PC-3 (cell line): ENCODE measurements around the gene LRRC42. TPM values are rescaled to one million over a fixed set of nuclear protein-coding genes. Genes with fewer than 3 reads are reported as not detected.

Experiments
- ATAC-seq: fragments of 200-7000 bp; cut with Tn5 transposase; 2 replicates; pipeline ENCODE4 v1.9.1; 2020; ENCODE audit warnings: mild to moderate bottlenecking, moderate library complexity
- BruUV-seq: library from RNA; stranded (reverse); fragments of 400-500 nt; replicated peaks from 2 replicates; lab custom pipeline; 2021; lab: Mats Ljungman, UMichigan
- CTCF ChIA-PET: fragments of 300-600 bp; sonication (Branson Sonifier 250); formaldehyde crosslinking; loops from one replicate; lab custom pipeline; 2022; ENCODE audit warnings: antibody characterized with exemption; lab: Charles Lee
- POLR2A ChIA-PET: fragments of 300-600 bp; sonication (Branson Sonifier 250); formaldehyde crosslinking; loops from one replicate; lab custom pipeline; 2022; ENCODE audit warnings: antibody characterized with exemption; ENCODE audit not compliant: unreplicated experiment; lab: Charles Lee
- DNase-seq: peaks from one replicate; pipeline ENCODE4 v3.0.0-alpha.2; 2015
- H2AFZ ChIP-seq: fragments of 300-600 bp; sonication (generic); 2 replicates; pipeline ENCODE4 v1.6.0; 2016; ENCODE audit warnings: antibody characterized with exemption, low read length
- H3F3A ChIP-seq: fragments of 300-600 bp; sonication (generic); one replicate; pipeline ENCODE4 v1.6.0; 2017; ENCODE audit warnings: antibody characterized with exemption, low read length, control low read depth, mild to moderate bottlenecking; ENCODE audit not compliant: unreplicated experiment
- H3K27ac ChIP-seq: fragments of 300-600 bp; sonication (generic); 2 replicates; pipeline ENCODE4 v1.5.1; 2016; ENCODE audit warnings: mild to moderate bottlenecking, low read length
- H3K27me3 ChIP-seq: fragments of 300-600 bp; sonication (generic); 2 replicates; pipeline ENCODE4 v1.6.1; 2016; ENCODE audit warnings: low read length, mixed read lengths
- H3K36me3 ChIP-seq: fragments of 300-600 bp; sonication (generic); 2 replicates; pipeline ENCODE4 v1.6.1; 2016; ENCODE audit warnings: low read depth, mixed run types, low read length, mixed read lengths
- H3K4me1 ChIP-seq: fragments of 300-600 bp; sonication (generic); 2 replicates; pipeline ENCODE4 v1.5.1; 2016; ENCODE audit warnings: low read length; ENCODE audit not compliant: insufficient read depth
- H3K4me2 ChIP-seq: fragments of 300-600 bp; sonication (generic); 2 replicates; pipeline ENCODE4 v1.6.0; 2016; ENCODE audit warnings: low read length
- H3K4me3 ChIP-seq: fragments of 300-600 bp; sonication (generic); 2 replicates; pipeline ENCODE4 v1.5.1; 2016; ENCODE audit warnings: mild to moderate bottlenecking, low read length, mixed read lengths
- H3K79me2 ChIP-seq: fragments of 300-600 bp; sonication (generic); 2 replicates; pipeline ENCODE4 v1.6.1; 2017; ENCODE audit warnings: low read length, mixed read lengths
- H3K9ac ChIP-seq: fragments of 300-600 bp; sonication (generic); 2 replicates; pipeline ENCODE4 v1.6.0; 2016; ENCODE audit warnings: mild to moderate bottlenecking, low read length
- H3K9me2 ChIP-seq: fragments of 300-600 bp; sonication (generic); replicated peaks from 2 replicates; pipeline ENCODE4 v1.6.1; 2016; ENCODE audit warnings: mixed run types, low read length, mixed read lengths
- H3K9me3 ChIP-seq: fragments of 300-600 bp; sonication (generic); 2 replicates; pipeline ENCODE4 v1.6.1; 2016; ENCODE audit warnings: low read length, mixed read lengths
- H4K20me1 ChIP-seq: fragments of 300-600 bp; sonication (generic); 2 replicates; pipeline ENCODE4 v1.6.1; 2016; ENCODE audit warnings: low read length, mixed read lengths
- EZH2 ChIP-seq: fragments of 300-600 bp; sonication (generic); IDR thresholded peaks from one replicate; pipeline ENCODE4 v1.6.1; 2017; ENCODE audit warnings: antibody characterized with exemption, mild to moderate bottlenecking, low read length; ENCODE audit not compliant: unreplicated experiment
- EZH2phosphoT487 ChIP-seq: fragments of 300-600 bp; sonication (generic); IDR thresholded peaks from 2 replicates; pipeline ENCODE4 v1.6.1; 2018; ENCODE audit warnings: mild to moderate bottlenecking, antibody characterized with exemption, low read length, borderline replicate concordance
- intact Hi-C: fragments of 100-400 bp; cut with micrococcal nuclease; formaldehyde crosslinking; loops from 2 replicates; pipeline ENCODE4 v1.9.0; 2023
- total RNA-seq: library from RNA; depleted of rRNA; stranded (reverse); fragments of >200 nt; gene quantifications from 2 replicates; pipeline ENCODE4 v1.2.3, GENCODE V29; 2014
- TF ChIP-seq, protein P1 (sequence below): fragments of 300-600 bp; sonication (generic); conservative IDR thresholded peaks from 2 replicates; pipeline ENCODE4 v1.5.1; 2017; ENCODE audit warnings: antibody characterized with exemption, low read depth, mild to moderate bottlenecking, low read length

The LRRC42 gene
- total RNA-seq, 1 experiment from 2014 or later = 27.3 TPM

DNA sequence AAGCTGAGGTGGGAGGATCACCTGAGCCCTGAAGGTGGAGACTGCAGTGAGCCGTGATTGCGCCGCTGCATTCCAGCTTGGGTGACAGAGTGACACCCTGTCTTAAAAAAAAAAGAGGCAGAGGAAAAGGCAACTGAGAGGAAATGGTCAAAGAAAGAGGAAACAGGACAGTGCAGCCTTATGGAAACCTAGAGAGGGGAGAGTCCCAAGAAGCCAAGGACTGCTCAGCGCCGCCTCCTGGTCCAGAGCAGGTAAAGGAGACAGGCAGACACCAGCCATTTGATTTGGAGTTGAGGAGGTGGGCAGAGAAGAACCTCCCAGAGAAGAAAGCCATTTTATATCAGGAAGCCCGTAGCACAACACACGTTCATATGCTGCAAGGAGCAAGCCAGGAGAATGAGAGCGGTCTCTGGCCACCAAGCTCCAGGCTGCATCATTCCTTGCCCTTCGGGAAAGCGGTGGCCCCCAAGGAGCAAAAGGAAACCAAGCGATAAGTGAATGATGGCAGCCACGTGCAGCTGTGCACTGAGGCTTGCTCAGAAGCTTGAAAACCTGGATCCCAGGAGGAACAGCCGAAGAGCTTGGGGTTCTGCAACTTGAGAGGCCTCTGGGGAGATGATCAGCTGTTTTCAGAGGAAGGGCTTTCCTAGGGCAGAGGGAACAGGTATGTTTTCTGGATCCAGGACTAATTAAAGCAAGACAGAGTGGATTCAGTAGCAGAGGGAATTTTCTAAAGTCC is 33.7 kb downstream of the LRRC42 start:
- Histone ChIP-seq H3K9ac (no peak overlapping the region), H3K9me3 (no peaks in the 10 kb centered on the region), H4K20me1 (no peaks in the 10 kb centered on the region), H3F3A (no peaks in the 10 kb centered on the region), H2AFZ (no peak overlapping the region), H3K36me3 (no peaks in the 10 kb centered on the region), H3K4me1 (no peaks in the 10 kb centered on the region), H3K27me3 (no peaks in the 10 kb centered on the region), H3K4me3 (no peak overlapping the region), H3K27ac (no peak overlapping the region), H3K4me2 (no peak overlapping the region), H3K9me2 (no peaks in the 10 kb centered on the region), H3K79me2 (no peaks in the 10 kb centered on the region)
- POLR2A ChIA-PET = no interaction called here
- no peak for ATAC-seq
- TF ChIP-seq EZH2phosphoT487 = no peak
- TF ChIP-seq, protein P1, sequence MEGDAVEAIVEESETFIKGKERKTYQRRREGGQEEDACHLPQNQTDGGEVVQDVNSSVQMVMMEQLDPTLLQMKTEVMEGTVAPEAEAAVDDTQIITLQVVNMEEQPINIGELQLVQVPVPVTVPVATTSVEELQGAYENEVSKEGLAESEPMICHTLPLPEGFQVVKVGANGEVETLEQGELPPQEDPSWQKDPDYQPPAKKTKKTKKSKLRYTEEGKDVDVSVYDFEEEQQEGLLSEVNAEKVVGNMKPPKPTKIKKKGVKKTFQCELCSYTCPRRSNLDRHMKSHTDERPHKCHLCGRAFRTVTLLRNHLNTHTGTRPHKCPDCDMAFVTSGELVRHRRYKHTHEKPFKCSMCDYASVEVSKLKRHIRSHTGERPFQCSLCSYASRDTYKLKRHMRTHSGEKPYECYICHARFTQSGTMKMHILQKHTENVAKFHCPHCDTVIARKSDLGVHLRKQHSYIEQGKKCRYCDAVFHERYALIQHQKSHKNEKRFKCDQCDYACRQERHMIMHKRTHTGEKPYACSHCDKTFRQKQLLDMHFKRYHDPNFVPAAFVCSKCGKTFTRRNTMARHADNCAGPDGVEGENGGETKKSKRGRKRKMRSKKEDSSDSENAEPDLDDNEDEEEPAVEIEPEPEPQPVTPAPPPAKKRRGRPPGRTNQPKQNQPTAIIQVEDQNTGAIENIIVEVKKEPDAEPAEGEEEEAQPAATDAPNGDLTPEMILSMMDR = no peak
- TF ChIP-seq EZH2 = no peak
- intact Hi-C loops = no loop called here
- CTCF ChIA-PET = no interaction called here
- no peak for DNase-seq
- BruUV-seq = no TSS peak

DNA sequence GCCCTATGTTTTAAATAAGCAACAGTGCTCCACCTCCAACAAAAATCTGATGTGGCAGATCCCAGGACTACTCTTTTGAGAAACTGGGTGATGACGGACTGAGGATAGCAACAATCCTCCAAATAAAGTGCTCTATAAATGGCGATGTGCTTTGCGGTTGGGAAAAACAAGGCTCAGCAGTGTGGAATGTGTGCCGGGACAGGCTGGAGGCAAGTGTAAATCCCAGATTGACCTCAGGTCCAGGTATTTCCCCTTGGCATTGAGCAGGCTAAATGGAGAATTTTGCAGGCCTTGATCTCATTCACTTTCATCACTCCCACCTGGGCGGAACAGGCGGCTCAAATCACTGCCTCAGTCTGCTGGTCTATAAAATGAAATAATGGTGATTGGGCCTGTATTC is 35.1 kb downstream of the LRRC42 start:
- H3K4me3 ChIP-seq = no peak overlapping the region
- DNase-seq (no peak), ATAC-seq (no peak)
- H4K20me1 ChIP-seq = no peaks in the 10 kb centered on the region
- BruUV-seq = no TSS peak
- TF ChIP-seq, protein P1 = no peak
- no peak for TF ChIP-seq EZH2phosphoT487
- TF ChIP-seq EZH2 = no peak
- H3K9ac ChIP-seq = no peak overlapping the region
- CTCF ChIA-PET = no interaction called here
- H3K27ac ChIP-seq = no peak overlapping the region
- H3K79me2 ChIP-seq = no peaks in the 10 kb centered on the region
- no peak overlapping the region for H2AFZ ChIP-seq
- POLR2A ChIA-PET = no interaction called here
- H3K36me3 ChIP-seq = no peaks in the 10 kb centered on the region
- H3K9me3 ChIP-seq = no peaks in the 10 kb centered on the region
- intact Hi-C loops = no loop called here
- no peaks in the 10 kb centered on the region for H3F3A ChIP-seq
- no peaks in the 10 kb centered on the region for H3K9me2 ChIP-seq
- H3K4me1 ChIP-seq = no peaks in the 10 kb centered on the region
- H3K4me2 ChIP-seq = no peak overlapping the region
- no peaks in the 10 kb centered on the region for H3K27me3 ChIP-seq

DNA sequence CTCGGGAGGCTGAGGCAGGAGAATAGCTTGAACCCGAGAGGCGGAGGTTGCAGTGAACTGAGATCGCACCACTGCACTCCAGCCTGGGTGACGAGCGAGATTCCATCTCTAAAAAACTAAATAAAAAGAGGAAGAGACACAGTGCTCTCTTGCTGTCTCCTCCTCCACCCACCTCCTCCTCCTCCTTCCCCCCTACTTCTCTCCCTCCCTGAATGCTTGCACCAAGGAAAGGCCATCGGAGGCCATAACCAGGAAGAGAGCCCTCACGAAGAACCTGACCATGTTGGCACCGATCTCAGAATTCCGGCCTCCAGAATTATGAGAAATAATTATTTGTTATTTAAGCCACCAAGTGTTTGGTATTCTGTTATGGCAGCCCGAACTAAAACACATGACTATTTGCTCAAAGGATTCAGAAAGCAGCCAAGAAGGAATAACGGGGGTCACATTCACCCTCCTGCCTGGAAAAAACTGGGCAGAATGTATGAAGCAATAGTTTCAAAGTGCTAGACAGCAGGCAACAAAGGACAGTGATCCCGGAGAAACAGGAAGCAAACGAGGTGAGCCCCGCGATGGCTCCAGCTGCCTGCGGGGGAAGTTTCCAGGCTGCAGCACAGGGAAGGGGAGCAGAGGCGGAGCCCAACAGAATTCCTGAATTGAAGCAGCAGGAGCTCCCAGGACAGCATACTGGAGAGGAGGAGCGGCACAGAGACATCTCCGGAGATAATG is 36.0 kb downstream of the LRRC42 start:
- Histone ChIP-seq H3K4me1 (no peaks in the 10 kb centered on the region), H2AFZ (peak overlapping the region; percentile 75), H3K9me3 (no peaks in the 10 kb centered on the region), H3K27ac (no peak overlapping the region), H3K36me3 (no peaks in the 10 kb centered on the region), H3K4me2 (peak overlapping the region; percentile 60), H4K20me1 (no peaks in the 10 kb centered on the region), H3K27me3 (no peaks in the 10 kb centered on the region), H3K4me3 (peak overlapping the region; percentile 30), H3K79me2 (no peaks in the 10 kb centered on the region), H3K9ac (no peak overlapping the region), H3K9me2 (no peaks in the 10 kb centered on the region), H3F3A (no peaks in the 10 kb centered on the region)
- ATAC-seq (peak; percentile 55), DNase-seq (peak; percentile 9)
- no TSS peak for BruUV-seq
- TF ChIP-seq, protein P1 = no peak
- ChIA-PET CTCF (interaction anchor here (0.6 kb wide), 1 partner anchor 19 kb away, joined by 3 read pairs; no protein-coding TSS in a partner anchor), POLR2A (no interaction called here)
- intact Hi-C loops = no loop called here
